Immature natural killer cell (primary cell): ENCODE results near the gene MYO1D. TPM values are rescaled to one million over a fixed set of nuclear protein-coding genes. Genes with fewer than 3 reads are reported as not detected.
"Not testable (repeated sequence)": the region's sequence is repeated elsewhere in the genome, so short reads cannot be mapped to it uniquely, and the experiment has no call there.

Source experiments
- DNase-seq, 3 donors: peaks; one replicate each; pipeline ENCODE4 v3.0.0; 2022; ENCODE audit warnings: mixed read lengths in 1 of 3
- H3K27ac Mint-ChIP-seq, 6 donors: one replicate each; pipeline ENCODE4 v1.8.0; 2020; ENCODE audit warnings: mixed read lengths in 6 of 6, mild to moderate bottlenecking in 5 of 6, inconsistent platforms in 4 of 6, moderate library complexity in 3 of 6
- H3K27me3 Mint-ChIP-seq, 3 donors: one replicate each; pipeline ENCODE4 v1.8.0; 2020 to 2021; ENCODE audit warnings: low read depth in 3 of 3, mild to moderate bottlenecking in 3 of 3, mixed read lengths in 3 of 3, moderate library complexity in 3 of 3, inconsistent platforms in 1 of 3
- H3K36me3 Mint-ChIP-seq, 3 donors: one replicate each; pipeline ENCODE4 v1.8.0; 2020; ENCODE audit warnings: mixed read lengths in 3 of 3, inconsistent platforms in 2 of 3, mild to moderate bottlenecking in 2 of 3
- H3K4me1 Mint-ChIP-seq, 2 donors: one replicate each; pipeline ENCODE4 v1.8.0; 2020; ENCODE audit warnings: inconsistent platforms in 2 of 2, mild to moderate bottlenecking in 2 of 2, mixed read lengths in 2 of 2, moderate library complexity in 1 of 2
- H3K4me3 Mint-ChIP-seq, 5 donors: one replicate each; pipeline ENCODE4 v1.8.0; 2020; ENCODE audit warnings: mild to moderate bottlenecking in 5 of 5, mixed read lengths in 5 of 5, inconsistent platforms in 3 of 5, moderate library complexity in 3 of 5
- H3K9me3 Mint-ChIP-seq, 6 donors: one replicate each; pipeline ENCODE4 v1.8.0; 2020; ENCODE audit warnings: mild to moderate bottlenecking in 6 of 6, mixed read lengths in 6 of 6, inconsistent platforms in 4 of 6, moderate library complexity in 3 of 6
- polyA plus RNA-seq, 3 donors: library from polyadenylated mRNA; unstranded; fragments of 300-500 nt; fragmentation: Illumina TruSeq; gene quantifications; one replicate each; pipeline ENCODE4 v1.2.3, GENCODE V29; 2021

The MYO1D gene
- polyA plus RNA-seq, 3 donors from 2014 or later = 2.0 to 7.9 TPM; not detected in 1

GRCh38 chr17:32551186-32551955 is 325.6 kb downstream of the MYO1D start:
- Mint-ChIP-seq H3K27ac (peak overlapping the region; percentile 47 to 94 (median 84)), H3K9me3 (peaks cover 0 to 2% (median 0%) of the 10 kb centered on the region in 6 donors), H3K4me1 (peaks cover 53 to 68% of the 10 kb centered on the region in 2 donors), H3K27me3 (peaks cover 0 to 5% (median 0%) of the 10 kb centered on the region in 3 donors), H3K36me3 (no peaks in the 10 kb centered on the region), H3K4me3 (peak overlapping the region; percentile 54 to 69 (median 66))
- peak; percentile 38 to 47 (median 39) for DNase-seq

- Mint-ChIP-seq H3K27me3 (peaks cover 0 to 3% (median 0%) of the 10 kb centered on the region in 3 donors), H3K36me3 (no peaks in the 10 kb centered on the region), H3K4me3 (no peak overlapping the region), H3K4me1 (peaks cover 40 to 56% of the 10 kb centered on the region in 2 donors), H3K9me3 (peaks cover 0 to 2% (median 0%) of the 10 kb centered on the region in 6 donors), H3K27ac (peak overlapping the region in 1 of 6 donors; percentile 26)
- DNase-seq = no peak
These were observed 327.4 kb downstream of the MYO1D start for GRCh38 chr17:32549559-32549958.

GRCh38 chr17:32546031-32546444 is 330.9 kb downstream of the MYO1D start:
- Mint-ChIP-seq H3K27ac (peak overlapping the region in 1 of 6 donors; percentile 18), H3K4me1 (peaks cover 14 to 31% of the 10 kb centered on the region in 2 donors), H3K36me3 (no peaks in the 10 kb centered on the region), H3K27me3 (peaks cover 0 to 4% (median 0%) of the 10 kb centered on the region in 3 donors), H3K9me3 (no peaks in the 10 kb centered on the region), H3K4me3 (no peak overlapping the region)
- DNase-seq = no peak

GRCh38 chr17:32542186-32542585 is 334.7 kb downstream of the MYO1D start:
- H3K27ac Mint-ChIP-seq = peak overlapping the region in 1 of 6 donors; percentile 32
- peaks cover 0 to 4% (median 0%) of the 10 kb centered on the region in 3 donors for H3K36me3 Mint-ChIP-seq
- DNase-seq = no peak
- H3K4me1 Mint-ChIP-seq = peaks cover 8 to 21% of the 10 kb centered on the region in 2 donors
- H3K4me3 Mint-ChIP-seq = no peak overlapping the region
- H3K9me3 Mint-ChIP-seq = no peaks in the 10 kb centered on the region
- peaks cover 0 to 2% (median 0%) of the 10 kb centered on the region in 3 donors for H3K27me3 Mint-ChIP-seq

GRCh38 chr17:32541640-32542039 is 335.3 kb downstream of the MYO1D start:
- Mint-ChIP-seq H3K4me1 (peaks cover 8 to 19% of the 10 kb centered on the region in 2 donors), H3K27ac (peak overlapping the region in 1 of 6 donors; percentile 68), H3K9me3 (no peaks in the 10 kb centered on the region)

GRCh38 chr17:32536736-32537643 is 339.9 kb downstream of the MYO1D start:
- Mint-ChIP-seq H3K36me3 (peaks cover 6 to 11% (median 10%) of the 10 kb centered on the region in 3 donors), H3K27me3 (peaks cover 0 to 2% (median 0%) of the 10 kb centered on the region in 3 donors), H3K27ac (no peak overlapping the region), H3K4me1 (peaks cover 3 to 7% of the 10 kb centered on the region in 2 donors), H3K9me3 (no peaks in the 10 kb centered on the region), H3K4me3 (no peak overlapping the region)
- DNase-seq = no peak

More at GRCh38 chr17:32541640-32542039, 335.3 kb downstream of the MYO1D start:
- Mint-ChIP-seq H3K27me3 (peaks cover 0 to 2% (median 0%) of the 10 kb centered on the region in 3 donors), H3K36me3 (peaks cover 0 to 5% (median 0%) of the 10 kb centered on the region in 3 donors), H3K4me3 (no peak overlapping the region)
- DNase-seq = no peak

GRCh38 chr17:32533296-32533695 is 343.6 kb downstream of the MYO1D start:
- Mint-ChIP-seq H3K9me3 (no peaks in the 10 kb centered on the region), H3K4me1 (peaks cover 22 to 26% of the 10 kb centered on the region in 2 donors), H3K27me3 (peaks cover 0 to 5% (median 0%) of the 10 kb centered on the region in 3 donors), H3K36me3 (peaks cover 6 to 17% (median 10%) of the 10 kb centered on the region in 3 donors), H3K27ac (peak overlapping the region in 3 of 6 donors; percentile 2 to 66 (median 16)), H3K4me3 (no peak overlapping the region)
- DNase-seq = no peak

GRCh38 chr17:32529604-32530003 is 347.3 kb downstream of the MYO1D start:
- Mint-ChIP-seq H3K27me3 (peaks cover 0 to 5% (median 0%) of the 10 kb centered on the region in 3 donors), H3K36me3 (peaks cover 6 to 10% (median 10%) of the 10 kb centered on the region in 3 donors), H3K4me3 (peak overlapping the region in 3 of 5 donors; percentile 27 to 41 (median 28)), H3K4me1 (peaks cover 55 to 61% of the 10 kb centered on the region in 2 donors), H3K27ac (peak overlapping the region; percentile 2 to 94 (median 60)), H3K9me3 (no peaks in the 10 kb centered on the region)
- DNase-seq = no peak

GRCh38 chr17:32528825-32529224 is 348.1 kb downstream of the MYO1D start:
- H3K27ac Mint-ChIP-seq = peak overlapping the region; percentile 68 to 94 (median 87)
- peak overlapping the region; percentile 74 to 81 (median 74) for H3K4me3 Mint-ChIP-seq
- H3K27me3 Mint-ChIP-seq = peaks cover 0 to 9% (median 5%) of the 10 kb centered on the region in 3 donors
- no peaks in the 10 kb centered on the region for H3K9me3 Mint-ChIP-seq
- DNase-seq = peak; percentile 55 to 67 (median 65)
- H3K36me3 Mint-ChIP-seq = peaks cover 6 to 10% (median 6%) of the 10 kb centered on the region in 3 donors
- H3K4me1 Mint-ChIP-seq = peaks cover 62 to 66% of the 10 kb centered on the region in 2 donors

- Mint-ChIP-seq H3K9me3 (peaks cover 0 to 3% (median 0%) of the 10 kb centered on the region in 6 donors), H3K27ac (peak overlapping the region in 5 of 6 donors; percentile 39 to 77 (median 64)), H3K4me1 (peaks cover 74 to 83% of the 10 kb centered on the region in 2 donors), H3K27me3 (peaks cover 0 to 16% (median 6%) of the 10 kb centered on the region in 3 donors), H3K4me3 (peak overlapping the region in 4 of 5 donors; percentile 21 to 43 (median 36)), H3K36me3 (peaks cover 0 to 9% (median 0%) of the 10 kb centered on the region in 3 donors)
- DNase-seq = no peak
These were observed 349.8 kb downstream of the MYO1D start for GRCh38 chr17:32527146-32527545.

- H3K36me3 Mint-ChIP-seq = peaks cover 0 to 3% (median 0%) of the 10 kb centered on the region in 3 donors
- peaks cover 0 to 3% (median 0%) of the 10 kb centered on the region in 6 donors for H3K9me3 Mint-ChIP-seq
- H3K4me3 Mint-ChIP-seq = peak overlapping the region in 3 of 5 donors; percentile 18 to 66 (median 63)
These were observed 351.8 kb downstream of the MYO1D start for GRCh38 chr17:32525122-32525521.

GRCh38 chr17:32524553-32524880 is 352.4 kb downstream of the MYO1D start:
- H3K4me3 Mint-ChIP-seq = peak overlapping the region; percentile 63 to 70 (median 66)

More at GRCh38 chr17:32525122-32525521, 351.8 kb downstream of the MYO1D start:
- Mint-ChIP-seq H3K27ac (peak overlapping the region; percentile 34 to 95 (median 68)), H3K4me1 (peaks cover 90 to 91% of the 10 kb centered on the region in 2 donors), H3K27me3 (peaks cover 0 to 20% (median 8%) of the 10 kb centered on the region in 3 donors)
- no peak for DNase-seq

More at GRCh38 chr17:32524553-32524880, 352.4 kb downstream of the MYO1D start:
- H3K27ac Mint-ChIP-seq = peak overlapping the region; percentile 84 to 95 (median 90)
- H3K4me1 Mint-ChIP-seq = peaks cover 90 to 91% of the 10 kb centered on the region in 2 donors
- H3K27me3 Mint-ChIP-seq = peaks cover 0 to 26% (median 14%) of the 10 kb centered on the region in 3 donors
- H3K36me3 Mint-ChIP-seq, H3K9me3 Mint-ChIP-seq, DNase-seq: not testable (repeated sequence)
